ENCODE results near the gene PLEKHA3.
"Not testable (repeated sequence)": the region's sequence is repeated elsewhere in the genome, so short reads cannot be mapped to it uniquely, and the experiment has no call there.

PLEKHA3 gene

DNA sequence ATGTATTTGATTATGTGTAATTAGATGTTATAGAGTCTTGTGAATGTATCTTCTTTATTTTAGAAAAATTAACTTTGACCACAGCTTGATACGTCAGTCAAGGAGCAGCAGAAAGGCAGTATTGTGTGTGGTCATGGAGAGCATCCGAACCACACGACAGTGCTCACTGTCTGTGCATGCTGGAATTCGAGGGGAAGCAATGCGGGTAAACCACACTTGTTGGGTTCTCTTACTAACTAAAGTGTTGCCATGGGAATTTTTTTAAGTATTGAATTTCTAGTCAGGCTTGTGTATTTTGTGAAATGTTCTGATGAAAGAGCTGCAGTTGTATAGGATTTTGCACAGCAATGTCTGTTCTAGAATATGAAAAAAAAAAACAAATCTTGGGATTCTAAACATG is 24.3 kb upstream of the PLEKHA3 start:
- Histone ChIP-seq H3K9me3 (ENCODE audit: control insufficient read depth in 2 of 2, low read length in 2 of 2) (no peaks in the 10 kb centered on the region), H3K4me3 (ENCODE audit: low read length in 2 of 2) (no peak overlapping the region), H3K27ac (ENCODE audit: low read length) (no peak overlapping the region), H3K4me1 (ENCODE audit: control insufficient read depth, insufficient read depth, low read length) (peaks cover 5% of the 10 kb centered on the region), H3K9ac (ENCODE audit: low read length in 2 of 2) (no peak overlapping the region), H3K36me3 (ENCODE audit: control insufficient read depth in 2 of 2, insufficient read depth in 2 of 2, low read length in 2 of 2) (no peaks in the 10 kb centered on the region), H3K27me3 (ENCODE audit: control insufficient read depth in 1 of 2, insufficient read depth in 2 of 2, low read length in 2 of 2) (no peaks in the 10 kb centered on the region)

DNA sequence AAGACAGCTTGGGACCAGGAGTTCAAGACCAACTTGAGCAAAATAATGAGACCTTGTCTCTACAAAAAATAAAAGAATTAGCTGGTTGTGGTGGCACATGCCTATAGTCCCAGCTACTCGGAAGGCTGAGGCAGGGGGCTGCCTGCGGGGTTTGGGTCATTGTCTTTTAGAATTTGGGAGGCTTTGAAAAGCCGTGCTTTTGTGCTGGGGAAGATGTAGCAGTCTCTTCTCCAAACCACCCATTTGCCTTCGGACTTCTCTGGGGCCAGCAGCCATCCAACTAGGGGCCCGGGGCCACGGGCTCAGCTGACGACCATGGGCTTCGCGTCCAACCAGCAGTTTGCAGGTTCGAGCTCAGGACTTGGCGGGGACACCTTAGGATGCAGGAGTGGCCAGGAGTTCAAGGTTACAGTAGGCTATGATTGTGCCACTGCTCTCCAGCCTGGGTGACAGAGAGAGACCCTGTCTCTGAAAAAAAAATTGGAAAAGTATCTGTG is 22.8 kb upstream of the PLEKHA3 start:
- H3K27me3 ChIP-seq (ENCODE audit: control insufficient read depth in 1 of 2, insufficient read depth in 2 of 2, low read length in 2 of 2) = no peaks in the 10 kb centered on the region
- H3K9me3 ChIP-seq (ENCODE audit: control insufficient read depth in 2 of 2, low read length in 2 of 2) = no peaks in the 10 kb centered on the region
- H3K9ac ChIP-seq (ENCODE audit: low read length in 2 of 2) = no peak overlapping the region

DNA sequence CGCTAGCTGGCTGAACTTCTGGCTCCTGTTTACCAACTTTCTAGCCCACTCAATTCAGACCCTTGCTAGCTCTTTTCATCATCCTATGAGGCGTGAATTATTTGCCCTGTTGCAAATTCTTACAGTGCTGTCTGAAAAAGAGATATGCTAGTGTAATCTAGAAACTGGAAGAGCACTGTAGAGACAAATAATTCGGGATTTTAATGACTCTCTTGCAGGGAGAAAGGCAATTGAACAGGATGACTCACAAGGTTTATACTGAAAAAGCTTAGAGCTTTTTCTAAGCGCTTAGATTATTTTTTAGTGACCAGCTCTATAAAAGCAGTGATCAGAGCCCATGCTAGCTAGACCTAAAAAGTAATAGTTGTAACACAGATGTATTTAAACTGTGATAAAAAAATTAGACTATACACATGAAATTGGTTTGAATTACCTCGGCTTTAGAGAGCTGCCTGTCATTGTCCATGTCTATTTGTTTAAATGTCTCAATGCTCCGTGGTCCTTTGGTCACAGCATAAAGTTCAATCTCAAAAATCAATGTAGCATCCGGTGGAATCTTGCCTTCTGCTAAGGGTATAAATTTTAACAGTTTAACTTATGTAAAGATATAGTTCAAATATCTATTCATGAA is 10.9 kb upstream of the PLEKHA3 start:
- H3K9me3 ChIP-seq (ENCODE audit: control insufficient read depth in 2 of 2, low read length in 2 of 2) = no peaks in the 10 kb centered on the region
- no peak overlapping the region for H3K9ac ChIP-seq (ENCODE audit: low read length in 2 of 2)
- H3K27ac ChIP-seq (ENCODE audit: low read length) = no peak overlapping the region
- no peaks in the 10 kb centered on the region for H3K27me3 ChIP-seq (ENCODE audit: control insufficient read depth in 1 of 2, insufficient read depth in 2 of 2, low read length in 2 of 2)
- peaks cover 0 to 2% of the 10 kb centered on the region in 2 donors for H3K36me3 ChIP-seq (ENCODE audit: control insufficient read depth in 2 of 2, insufficient read depth in 2 of 2, low read length in 2 of 2)
- no peak overlapping the region for H3K4me3 ChIP-seq (ENCODE audit: low read length in 2 of 2)
- peaks cover under 1% of the 10 kb centered on the region for H3K4me1 ChIP-seq (ENCODE audit: control insufficient read depth, insufficient read depth, low read length)

More for the DNA sequence above, 22.8 kb upstream of the PLEKHA3 start:
- Histone ChIP-seq H3K4me1 (ENCODE audit: control insufficient read depth, insufficient read depth, low read length) (no peaks in the 10 kb centered on the region), H3K27ac (ENCODE audit: low read length) (no peak overlapping the region), H3K4me3 (ENCODE audit: low read length in 2 of 2) (no peak overlapping the region), H3K36me3 (ENCODE audit: control insufficient read depth in 2 of 2, insufficient read depth in 2 of 2, low read length in 2 of 2) (no peaks in the 10 kb centered on the region)

DNA sequence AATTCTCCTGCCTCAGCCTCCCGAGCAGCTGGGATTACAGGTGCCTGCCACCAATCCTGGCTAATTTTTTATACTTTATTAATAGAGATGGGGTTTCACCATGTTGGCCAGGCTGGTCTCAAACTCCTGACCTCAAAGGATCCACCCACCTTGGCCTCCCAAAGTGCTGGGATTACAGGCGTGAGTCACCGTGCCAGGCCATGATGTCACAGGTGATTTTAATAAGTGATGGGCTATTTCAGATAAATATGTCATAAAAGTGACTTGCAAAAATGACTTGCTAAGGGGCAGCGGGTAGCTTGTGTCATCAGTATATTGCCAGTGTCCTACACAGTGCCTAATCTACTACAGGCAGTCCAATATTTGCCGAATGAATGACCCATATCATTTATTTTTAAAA is 8.9 kb upstream of the PLEKHA3 start:
- H3K9me3 ChIP-seq (ENCODE audit: control insufficient read depth in 2 of 2, low read length in 2 of 2); H3K9ac ChIP-seq (ENCODE audit: low read length in 2 of 2); H3K27me3 ChIP-seq (ENCODE audit: control insufficient read depth in 1 of 2, insufficient read depth in 2 of 2, low read length in 2 of 2); H3K36me3 ChIP-seq (ENCODE audit: control insufficient read depth in 2 of 2, insufficient read depth in 2 of 2, low read length in 2 of 2); H3K4me1 ChIP-seq (ENCODE audit: control insufficient read depth, insufficient read depth, low read length); H3K27ac ChIP-seq (ENCODE audit: low read length); H3K4me3 ChIP-seq (ENCODE audit: low read length in 2 of 2): not testable (repeated sequence)

DNA sequence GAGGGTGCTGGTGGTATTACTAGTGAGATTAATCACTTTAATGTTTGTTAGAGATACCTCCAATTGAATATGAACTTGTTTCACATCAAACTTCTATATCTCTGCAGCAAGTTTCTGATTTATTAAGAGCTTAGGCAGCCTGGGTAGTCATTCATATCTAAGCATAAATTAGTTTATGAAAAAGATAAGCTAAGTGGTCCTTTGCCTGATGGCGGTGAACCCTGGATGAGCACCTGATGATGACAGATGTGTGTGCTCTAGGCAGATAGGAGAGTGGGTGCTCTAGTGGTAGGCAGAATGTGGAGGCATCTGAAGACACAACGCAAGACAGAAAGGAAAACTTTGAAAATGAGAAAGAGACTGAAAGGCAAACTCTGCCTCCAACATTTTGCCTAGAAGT is 6.9 kb upstream of the PLEKHA3 start:
- H3K4me1 ChIP-seq (ENCODE audit: control insufficient read depth, insufficient read depth, low read length) = peaks cover 3% of the 10 kb centered on the region
- H3K9me3 ChIP-seq (ENCODE audit: control insufficient read depth in 2 of 2, low read length in 2 of 2) = no peaks in the 10 kb centered on the region
- H3K27me3 ChIP-seq (ENCODE audit: control insufficient read depth in 1 of 2, insufficient read depth in 2 of 2, low read length in 2 of 2) = no peaks in the 10 kb centered on the region
- no peak overlapping the region for H3K27ac ChIP-seq (ENCODE audit: low read length)
- no peak overlapping the region for H3K9ac ChIP-seq (ENCODE audit: low read length in 2 of 2)
- no peak overlapping the region for H3K4me3 ChIP-seq (ENCODE audit: low read length in 2 of 2)
- no peaks in the 10 kb centered on the region for H3K36me3 ChIP-seq (ENCODE audit: control insufficient read depth in 2 of 2, insufficient read depth in 2 of 2, low read length in 2 of 2)

DNA sequence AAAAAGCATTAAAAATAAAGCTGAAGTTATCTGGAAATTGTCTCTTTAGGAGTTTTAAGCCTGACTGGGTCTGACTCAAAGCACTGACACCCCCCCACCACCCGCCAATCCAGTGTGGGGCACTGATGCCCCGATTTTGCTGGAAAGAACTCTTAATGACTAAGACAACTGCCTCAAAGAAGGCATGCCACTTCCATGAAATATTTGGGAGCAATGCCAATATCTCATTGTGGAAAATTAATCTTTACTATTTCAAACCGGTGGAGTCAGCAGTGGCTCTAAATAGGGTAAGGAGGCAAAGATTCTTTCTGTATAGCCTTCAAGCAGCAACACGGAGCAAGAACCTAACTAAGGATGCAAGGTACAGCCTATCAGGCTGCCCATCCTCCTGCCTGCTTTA is 6.3 kb upstream of the PLEKHA3 start:
- H3K9me3 ChIP-seq (ENCODE audit: control insufficient read depth in 2 of 2, low read length in 2 of 2) = no peaks in the 10 kb centered on the region
- H3K27ac ChIP-seq (ENCODE audit: low read length) = no peak overlapping the region
- peaks cover 6% of the 10 kb centered on the region for H3K4me1 ChIP-seq (ENCODE audit: control insufficient read depth, insufficient read depth, low read length)
- H3K36me3 ChIP-seq (ENCODE audit: control insufficient read depth in 2 of 2, insufficient read depth in 2 of 2, low read length in 2 of 2) = no peaks in the 10 kb centered on the region
- no peak overlapping the region for H3K9ac ChIP-seq (ENCODE audit: low read length in 2 of 2)
- no peaks in the 10 kb centered on the region for H3K27me3 ChIP-seq (ENCODE audit: control insufficient read depth in 1 of 2, insufficient read depth in 2 of 2, low read length in 2 of 2)
- no peak overlapping the region for H3K4me3 ChIP-seq (ENCODE audit: low read length in 2 of 2)

DNA sequence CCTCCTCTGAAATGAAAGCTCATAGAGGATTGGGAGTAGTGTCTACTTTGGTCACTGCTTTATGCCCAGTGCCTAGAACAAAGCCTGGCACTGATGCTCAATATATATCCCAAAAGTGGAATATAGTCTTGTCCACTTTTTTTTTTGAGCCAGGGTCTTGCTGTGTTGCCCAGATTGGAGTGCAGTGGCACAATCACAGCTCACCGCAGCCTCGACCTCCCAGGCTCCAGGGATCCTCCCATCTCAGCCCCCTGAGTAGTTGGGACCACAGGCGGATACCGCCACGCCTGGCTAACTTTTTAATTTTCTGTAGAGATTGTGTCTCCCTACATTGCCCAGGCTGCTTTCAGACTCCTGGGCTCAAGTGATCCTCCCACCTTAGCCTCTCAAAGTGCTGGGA is 5.7 kb upstream of the PLEKHA3 start:
- Histone ChIP-seq H3K36me3 (ENCODE audit: control insufficient read depth in 2 of 2, insufficient read depth in 2 of 2, low read length in 2 of 2) (no peaks in the 10 kb centered on the region), H3K27ac (ENCODE audit: low read length) (no peak overlapping the region), H3K4me3 (ENCODE audit: low read length in 2 of 2) (no peak overlapping the region), H3K4me1 (ENCODE audit: control insufficient read depth, insufficient read depth, low read length) (peaks cover 7% of the 10 kb centered on the region), H3K27me3 (ENCODE audit: control insufficient read depth in 1 of 2, insufficient read depth in 2 of 2, low read length in 2 of 2) (no peaks in the 10 kb centered on the region), H3K9ac (ENCODE audit: low read length in 2 of 2) (no peak overlapping the region), H3K9me3 (ENCODE audit: control insufficient read depth in 2 of 2, low read length in 2 of 2) (no peaks in the 10 kb centered on the region)

DNA sequence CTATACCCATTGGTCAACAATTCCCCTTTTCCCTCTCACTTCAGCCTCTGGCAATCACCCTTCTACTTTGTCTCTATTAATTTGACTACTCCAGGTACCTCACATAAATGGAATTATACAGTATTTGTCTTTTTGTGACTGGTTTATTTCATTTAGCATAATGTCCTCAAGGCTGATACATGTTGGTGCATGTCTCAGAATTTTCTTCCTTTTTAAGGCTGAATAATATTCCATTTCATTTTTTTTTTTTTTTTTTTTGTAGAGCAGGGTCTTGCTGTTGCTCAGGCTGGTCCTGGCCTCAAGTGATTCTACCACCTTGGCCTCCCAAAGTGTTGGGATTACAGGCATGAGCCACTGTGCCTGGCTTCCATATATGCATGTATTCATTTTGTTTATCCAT is 3.8 kb upstream of the PLEKHA3 start:
- no peaks in the 10 kb centered on the region for H3K9me3 ChIP-seq (ENCODE audit: control insufficient read depth in 2 of 2, low read length in 2 of 2)
- H3K36me3 ChIP-seq (ENCODE audit: control insufficient read depth in 2 of 2, insufficient read depth in 2 of 2, low read length in 2 of 2) = no peaks in the 10 kb centered on the region
- peaks cover 11% of the 10 kb centered on the region for H3K4me1 ChIP-seq (ENCODE audit: control insufficient read depth, insufficient read depth, low read length)
- H3K4me3 ChIP-seq (ENCODE audit: low read length in 2 of 2) = no peak overlapping the region
- no peak overlapping the region for H3K27ac ChIP-seq (ENCODE audit: low read length)
- no peaks in the 10 kb centered on the region for H3K27me3 ChIP-seq (ENCODE audit: control insufficient read depth in 1 of 2, insufficient read depth in 2 of 2, low read length in 2 of 2)
- no peak overlapping the region for H3K9ac ChIP-seq (ENCODE audit: low read length in 2 of 2)

DNA sequence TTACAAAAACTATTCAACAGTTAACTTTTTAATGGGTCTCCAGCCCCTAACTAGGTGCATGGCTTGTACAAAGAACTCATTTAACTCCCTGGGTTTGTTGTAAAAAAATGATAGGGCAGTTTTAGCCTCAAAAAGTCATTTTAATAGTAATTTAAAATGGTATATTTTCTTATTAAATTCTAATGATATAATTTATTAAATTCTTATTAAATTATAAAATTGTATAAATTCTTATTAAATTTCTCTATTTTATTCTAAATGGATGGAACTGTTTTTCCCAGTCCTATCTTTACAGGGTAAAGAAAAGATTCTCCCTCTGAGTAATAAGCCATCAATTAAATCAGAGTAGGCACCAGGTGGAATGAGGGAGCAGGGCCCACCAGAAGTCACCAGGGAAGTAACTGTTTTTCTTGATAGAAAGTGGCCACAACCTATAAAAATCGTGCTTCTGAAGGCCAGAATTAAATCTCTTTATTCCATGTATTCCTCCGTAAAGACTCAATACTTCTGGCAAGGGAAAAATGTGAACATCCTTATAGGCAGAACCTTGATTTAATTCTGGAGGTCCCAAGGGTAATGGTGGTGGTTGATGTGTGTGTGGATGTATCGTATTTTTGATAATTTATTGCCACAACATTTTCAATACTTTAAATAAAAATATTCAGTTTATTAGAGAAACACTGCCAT is 2.7 kb upstream of the PLEKHA3 start:
- H3K36me3 ChIP-seq (ENCODE audit: control insufficient read depth in 2 of 2, insufficient read depth in 2 of 2, low read length in 2 of 2) = no peaks in the 10 kb centered on the region
- H3K4me3 ChIP-seq (ENCODE audit: low read length in 2 of 2) = peak overlapping the region; percentile 88 to 91
- H3K27me3 ChIP-seq (ENCODE audit: control insufficient read depth in 1 of 2, insufficient read depth in 2 of 2, low read length in 2 of 2) = no peaks in the 10 kb centered on the region
- peak overlapping the region; percentile 99 for H3K27ac ChIP-seq (ENCODE audit: low read length)
- no peaks in the 10 kb centered on the region for H3K9me3 ChIP-seq (ENCODE audit: control insufficient read depth in 2 of 2, low read length in 2 of 2)
- H3K9ac ChIP-seq (ENCODE audit: low read length in 2 of 2) = peak overlapping the region; percentile 94 to 98
- peaks cover 14% of the 10 kb centered on the region for H3K4me1 ChIP-seq (ENCODE audit: control insufficient read depth, insufficient read depth, low read length)

DNA sequence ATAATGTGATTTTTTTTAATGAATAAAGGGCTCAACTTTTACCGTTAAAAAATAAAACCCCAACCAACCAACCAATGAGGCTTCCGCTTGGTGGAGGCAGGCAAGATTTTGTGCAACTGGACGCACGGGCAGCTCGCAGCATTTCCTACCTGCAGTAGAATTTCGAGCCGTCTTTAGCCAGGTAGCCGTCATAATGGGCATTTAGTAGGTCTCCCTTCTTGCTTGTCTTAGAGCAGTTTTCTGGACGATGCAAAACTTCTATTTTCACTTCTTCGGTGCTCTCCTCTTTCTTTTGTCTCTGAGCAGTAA is 2.2 kb upstream of the PLEKHA3 start:
- Histone ChIP-seq H3K4me3 (ENCODE audit: low read length in 2 of 2) (peak overlapping the region; percentile 88 to 91), H3K27ac (ENCODE audit: low read length) (peak overlapping the region; percentile 99), H3K27me3 (ENCODE audit: control insufficient read depth in 1 of 2, insufficient read depth in 2 of 2, low read length in 2 of 2) (no peaks in the 10 kb centered on the region), H3K36me3 (ENCODE audit: control insufficient read depth in 2 of 2, insufficient read depth in 2 of 2, low read length in 2 of 2) (no peaks in the 10 kb centered on the region), H3K9ac (ENCODE audit: low read length in 2 of 2) (peak overlapping the region; percentile 94 to 98), H3K4me1 (ENCODE audit: control insufficient read depth, insufficient read depth, low read length) (peaks cover 16% of the 10 kb centered on the region), H3K9me3 (ENCODE audit: control insufficient read depth in 2 of 2, low read length in 2 of 2) (no peaks in the 10 kb centered on the region)
